Upper lobe of left lung (tissue), 6 donors: ENCODE measurements around the gene FGG. TPM values are rescaled to one million over a fixed set of nuclear protein-coding genes. Genes with fewer than 3 reads are reported as not detected.

Source experiments
- ATAC-seq, 2 donors: fragments of 200-7000 bp; cut with Tn5 transposase; one replicate each; pipeline ENCODE4 v1.9.1; 2022; ENCODE audit warnings: mild to moderate bottlenecking in 2 of 2, moderate library complexity in 2 of 2; ENCODE audit not compliant: low FRiP score in 2 of 2
- DNase-seq, 2 donors: peaks; one replicate each; pipeline ENCODE4 v3.0.0-alpha.2; 2019 to 2020
- H3K27ac ChIP-seq, 4 donors: fragments of 200-600 bp; sonication (generic); one replicate each; pipeline ENCODE4 v1.5.1; 2016 to 2019
- H3K27me3 ChIP-seq, 4 donors: fragments of 200-600 bp; sonication (generic); one replicate each; pipeline ENCODE4 v1.5.1; 2017 to 2019
- H3K36me3 ChIP-seq, 4 donors: fragments of 200-600 bp; sonication (generic); one replicate each; pipeline ENCODE4 v1.5.1; 2016 to 2019
- H3K4me1 ChIP-seq, 4 donors: fragments of 200-600 bp; sonication (generic); one replicate each; pipeline ENCODE4 v1.5.1; 2018 to 2019
- H3K4me3 ChIP-seq, 4 donors: fragments of 200-600 bp; sonication (generic); one replicate each; pipeline ENCODE4 v1.5.1; 2017 to 2019; ENCODE audit warnings: mild to moderate bottlenecking in 2 of 4, moderate library complexity in 1 of 4
- H3K9me3 ChIP-seq, 4 donors: fragments of 200-600 bp; sonication (generic); one replicate each; pipeline ENCODE4 v1.5.1; 2018 to 2019
- CTCF ChIP-seq, 6 experiments: fragments of 450-650 bp in 4 of 6; fragments of 200-600 bp in 2 of 6; sonication (generic) in 2 of 6; IDR thresholded peaks; one replicate each; pipeline ENCODE4 v1.5.1; 2016 to 2019; ENCODE audit warnings: antibody characterized with exemption in 6 of 6
- EP300 ChIP-seq, 4 donors: sonication (generic); formaldehyde crosslinking; IDR thresholded peaks; one replicate each; pipeline ENCODE4 v1.5.1; 2017; ENCODE audit warnings: antibody characterized with exemption in 4 of 4, control low read depth in 2 of 4
- POLR2A ChIP-seq, 4 donors: fragments of 450-650 bp; IDR thresholded peaks; one replicate each; pipeline ENCODE4 v1.5.1; 2016 to 2017; ENCODE audit warnings: antibody characterized with exemption in 4 of 4, mild to moderate bottlenecking in 2 of 4
- POLR2AphosphoS5 ChIP-seq, 2 donors: sonication (generic); formaldehyde crosslinking; IDR thresholded peaks; one replicate each; pipeline ENCODE4 v1.5.1; 2017; ENCODE audit warnings: antibody characterized with exemption in 2 of 2
- WGBS, 2 donors: methylation state at CpG; one replicate each; pipeline ENCODE4 v1.1.5; 2017 to 2018; 5-methylcytosine and 5-hydroxymethylcytosine counted together
- total RNA-seq, 6 donors: library from RNA; depleted of rRNA in 4 of 6; stranded (reverse); fragments of >200 nt in 4 of 6; gene quantifications; one replicate each; pipeline versions ENCODE4 v1.1.0 to v1.2.1, GENCODE V29; 2016 to 2021
- donor health status: DM: no; HTN: no; CAD: no; lungs with moderate emphysema.
- donor health status: DM: no; HTN: yes; CAD: no; lungs with severe emphysema.

FGG gene
- total RNA-seq, 6 donors from 2014 or later = 2.6 to 255 (median 9.9) TPM; not detected in 1

GRCh38 chr4:154559141-154559493, 53.3 kb downstream of the FGG start:
- 91 to 96% methylated on average over 1 of the region's 1 CpG for WGBS, 2 donors
- DNase-seq = no peak
- H3K36me3 ChIP-seq = no peaks in the 10 kb centered on the region
- no peaks in the 10 kb centered on the region for H3K9me3 ChIP-seq
- TF ChIP-seq EP300 (IDR thresholded peaks at IDR 0.05) (no peak), POLR2A (IDR thresholded peaks at IDR 0.05) (no peak), CTCF (IDR thresholded peaks at IDR 0.05) (no peak), POLR2AphosphoS5 (IDR thresholded peaks at IDR 0.05) (no peak)
- no peak overlapping the region for H3K27ac ChIP-seq
- H3K27me3 ChIP-seq = no peaks in the 10 kb centered on the region
- no peaks in the 10 kb centered on the region for H3K4me1 ChIP-seq
- ATAC-seq = peak in 1 of 2 donors; percentile 10
- no peak overlapping the region for H3K4me3 ChIP-seq

Other genes with a start within 250 kb of the FGG start
- gene DCHS2, start 120.9 kb downstream of the FGG start, total RNA-seq = 1 to 10 TPM in 1 of 6 donors, under 1 TPM in 3, not detected in 2; 0.20 to 1.1 (median 0.80) TPM
- 10 to 100 TPM; 12.9 to 60.1 (median 51.3) TPM for gene PLRG1, start 62.3 kb downstream of the FGG start, total RNA-seq
- gene FGB, start 49.6 kb downstream of the FGG start, total RNA-seq = 1 to 10 TPM in 2 of 6 donors, not detected in 4; 2.2 to 3.9 TPM
- gene FGA, start 21.9 kb downstream of the FGG start, total RNA-seq = 10 to 100 TPM in 2 of 6 donors, 1 to 10 TPM in 4; 1.0 to 30.7 (median 3.6) TPM
- 1 to 10 TPM in 1 of 6 donors, under 1 TPM in 4, not detected in 1; 0.22 to 1.7 (median 0.69) TPM for gene LRAT, start 131.3 kb upstream of the FGG start, total RNA-seq
- gene RBM46, start 168.6 kb upstream of the FGG start, total RNA-seq = not detected